ENCODE measurements around the gene IQSEC1. TPM values are rescaled to one million over a fixed set of nuclear protein-coding genes. Genes with fewer than 3 reads are reported as not detected.

IQSEC1 gene
- total RNA-seq, 1 donor from 2014 or later, result 41.7 TPM

DNA sequence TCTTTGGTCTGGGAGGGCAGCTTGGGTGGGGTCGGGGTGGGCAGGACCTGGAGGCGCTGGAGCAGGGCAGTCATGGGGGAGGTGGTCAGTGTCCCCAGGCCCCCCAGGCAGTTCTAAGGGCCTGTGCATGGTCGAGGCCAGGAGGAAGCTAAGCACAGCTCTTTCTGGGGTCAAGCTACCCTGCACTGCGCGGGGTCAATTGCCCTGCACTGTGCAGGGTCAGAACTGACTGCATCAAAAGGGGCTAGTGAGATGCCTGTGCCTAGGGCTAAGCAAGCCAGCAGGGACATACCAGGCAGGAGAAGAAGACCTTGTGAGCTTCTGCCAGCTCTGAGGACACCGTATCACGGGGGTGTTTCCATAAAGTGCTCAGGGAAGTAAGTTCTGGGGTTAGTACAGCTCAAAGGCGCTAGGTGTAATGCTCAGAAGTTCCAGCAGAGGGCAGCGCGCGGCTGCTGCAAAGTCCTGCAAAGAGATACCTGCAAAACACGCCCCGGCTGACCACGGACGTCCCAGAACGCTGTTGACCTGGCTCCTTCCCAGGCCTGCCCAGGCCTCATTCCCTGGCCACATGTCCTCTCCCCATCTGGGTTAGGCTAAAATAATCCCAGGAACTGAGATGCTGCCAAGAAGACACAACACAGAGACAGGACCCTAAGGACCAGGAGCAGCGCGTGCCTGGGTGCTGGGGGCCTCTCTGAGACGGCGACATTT, 18.8 kb upstream of the IQSEC1 start:
- H3K27me3 Mint-ChIP-seq (ENCODE audit: low read depth), result peaks cover 6% of the 10 kb centered on the region
- no peaks in the 10 kb centered on the region for H3K36me3 Mint-ChIP-seq
- H3K4me3 Mint-ChIP-seq, result no peak overlapping the region
- H3K4me1 Mint-ChIP-seq, result peaks cover 2% of the 10 kb centered on the region
- no peaks in the 10 kb centered on the region for H3K9me3 Mint-ChIP-seq
- TF ChIP-seq, protein P1, sequence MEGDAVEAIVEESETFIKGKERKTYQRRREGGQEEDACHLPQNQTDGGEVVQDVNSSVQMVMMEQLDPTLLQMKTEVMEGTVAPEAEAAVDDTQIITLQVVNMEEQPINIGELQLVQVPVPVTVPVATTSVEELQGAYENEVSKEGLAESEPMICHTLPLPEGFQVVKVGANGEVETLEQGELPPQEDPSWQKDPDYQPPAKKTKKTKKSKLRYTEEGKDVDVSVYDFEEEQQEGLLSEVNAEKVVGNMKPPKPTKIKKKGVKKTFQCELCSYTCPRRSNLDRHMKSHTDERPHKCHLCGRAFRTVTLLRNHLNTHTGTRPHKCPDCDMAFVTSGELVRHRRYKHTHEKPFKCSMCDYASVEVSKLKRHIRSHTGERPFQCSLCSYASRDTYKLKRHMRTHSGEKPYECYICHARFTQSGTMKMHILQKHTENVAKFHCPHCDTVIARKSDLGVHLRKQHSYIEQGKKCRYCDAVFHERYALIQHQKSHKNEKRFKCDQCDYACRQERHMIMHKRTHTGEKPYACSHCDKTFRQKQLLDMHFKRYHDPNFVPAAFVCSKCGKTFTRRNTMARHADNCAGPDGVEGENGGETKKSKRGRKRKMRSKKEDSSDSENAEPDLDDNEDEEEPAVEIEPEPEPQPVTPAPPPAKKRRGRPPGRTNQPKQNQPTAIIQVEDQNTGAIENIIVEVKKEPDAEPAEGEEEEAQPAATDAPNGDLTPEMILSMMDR (IDR thresholded peaks at IDR 0.05; ENCODE audit: unreplicated experiment), result peak; percentile 96
- peak; percentile 59 to 88 for DNase-seq (ENCODE audit: low spot score in 2 of 2, unreplicated experiment in 2 of 2)
- no peak overlapping the region for H3K27ac Mint-ChIP-seq

DNA sequence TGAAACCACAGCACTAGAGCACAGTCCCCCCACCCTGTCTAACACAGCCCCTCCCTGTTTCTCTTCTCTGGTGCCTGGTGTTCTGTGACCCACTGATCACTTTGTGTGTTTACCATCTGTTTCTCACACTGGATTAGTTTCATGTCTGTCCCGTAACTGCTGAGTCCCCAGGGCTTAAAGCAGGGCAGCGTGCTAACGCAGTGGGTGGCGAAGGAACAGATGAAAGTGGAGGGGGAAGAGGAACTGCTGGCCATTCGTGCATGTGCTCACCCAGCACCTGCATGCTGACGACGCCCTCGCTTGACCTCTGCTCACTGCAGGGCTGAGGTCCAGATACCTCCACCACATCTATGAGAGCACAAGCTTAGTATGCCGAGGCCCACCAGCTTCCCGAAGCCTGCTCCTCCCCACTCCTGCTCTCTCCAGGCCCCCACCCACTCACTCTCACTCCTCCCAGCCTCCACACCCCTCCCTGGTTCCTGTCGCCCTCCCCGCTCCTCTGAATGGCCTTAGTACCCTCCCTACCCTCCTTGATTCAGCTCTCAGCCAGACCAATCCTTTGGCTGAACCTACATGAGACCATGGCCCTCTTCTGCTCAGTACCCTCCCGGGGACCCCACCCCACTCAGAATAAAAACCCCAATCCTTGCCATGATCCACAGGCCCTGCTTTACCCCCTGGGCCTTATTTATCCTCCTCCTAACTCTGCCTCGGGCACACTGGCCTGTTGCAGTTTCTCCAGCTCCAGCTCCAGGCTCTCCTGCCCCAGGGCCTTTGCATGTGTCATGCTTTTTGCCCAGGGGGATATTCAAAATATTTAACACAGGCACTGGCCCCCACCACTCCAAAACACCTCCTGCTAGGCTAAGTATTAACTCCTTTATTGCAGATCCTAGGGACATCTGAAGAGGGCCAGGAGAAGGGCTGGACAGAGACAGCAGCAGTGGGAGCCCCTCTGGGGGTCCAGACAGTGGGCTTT, 15.1 kb upstream of the IQSEC1 start:
- peaks cover 2% of the 10 kb centered on the region for H3K27me3 Mint-ChIP-seq (ENCODE audit: low read depth)
- TF ChIP-seq, protein P1 (IDR thresholded peaks at IDR 0.05; ENCODE audit: unreplicated experiment), result no peak
- H3K36me3 Mint-ChIP-seq, result no peaks in the 10 kb centered on the region
- H3K27ac Mint-ChIP-seq, result no peak overlapping the region
- no peak for DNase-seq (ENCODE audit: low spot score in 2 of 2, unreplicated experiment in 2 of 2)
- H3K4me1 Mint-ChIP-seq, result peaks cover 2% of the 10 kb centered on the region
- no peaks in the 10 kb centered on the region for H3K9me3 Mint-ChIP-seq
- H3K4me3 Mint-ChIP-seq, result no peak overlapping the region

DNA sequence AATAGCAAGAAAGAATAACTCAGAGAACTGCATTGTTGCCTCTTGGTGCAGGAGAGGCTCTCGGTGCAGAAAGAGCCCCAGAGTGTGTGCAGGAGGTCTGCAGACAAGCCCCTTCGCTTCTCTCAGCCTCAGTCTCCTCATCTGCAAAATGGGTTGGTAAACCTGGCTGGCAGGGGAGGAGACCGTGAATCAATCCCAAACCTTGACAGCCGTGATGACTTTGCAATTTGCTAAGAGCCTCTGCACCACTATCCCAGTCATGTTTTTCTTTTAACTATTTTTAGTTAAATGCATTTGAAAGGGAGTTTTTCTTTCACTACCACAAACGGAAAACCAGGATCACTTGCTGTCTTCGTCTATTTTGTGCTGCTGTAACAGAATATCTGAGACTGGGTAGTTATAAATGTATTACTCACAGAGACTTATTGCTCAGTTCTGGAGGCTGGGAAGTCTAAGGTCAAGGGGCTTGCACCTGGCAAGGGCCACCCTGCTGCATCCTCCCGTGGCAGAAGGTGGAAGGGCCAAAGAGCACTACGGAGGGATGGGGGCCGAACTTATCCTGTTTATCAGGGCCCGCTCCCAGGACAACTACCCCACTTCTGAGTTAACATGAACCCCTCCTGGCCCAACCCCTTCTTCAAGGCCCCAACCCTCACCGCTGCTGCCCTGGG, 14.2 kb upstream of the IQSEC1 start:
- no peak for DNase-seq (ENCODE audit: low spot score in 2 of 2, unreplicated experiment in 2 of 2)
- Mint-ChIP-seq H3K27ac (no peak overlapping the region), H3K9me3 (no peaks in the 10 kb centered on the region), H3K36me3 (no peaks in the 10 kb centered on the region), H3K27me3 (ENCODE audit: low read depth) (peaks cover 3% of the 10 kb centered on the region), H3K4me1 (peaks cover 2% of the 10 kb centered on the region), H3K4me3 (no peak overlapping the region)
- TF ChIP-seq, protein P1 (IDR thresholded peaks at IDR 0.05; ENCODE audit: unreplicated experiment), result no peak

DNA sequence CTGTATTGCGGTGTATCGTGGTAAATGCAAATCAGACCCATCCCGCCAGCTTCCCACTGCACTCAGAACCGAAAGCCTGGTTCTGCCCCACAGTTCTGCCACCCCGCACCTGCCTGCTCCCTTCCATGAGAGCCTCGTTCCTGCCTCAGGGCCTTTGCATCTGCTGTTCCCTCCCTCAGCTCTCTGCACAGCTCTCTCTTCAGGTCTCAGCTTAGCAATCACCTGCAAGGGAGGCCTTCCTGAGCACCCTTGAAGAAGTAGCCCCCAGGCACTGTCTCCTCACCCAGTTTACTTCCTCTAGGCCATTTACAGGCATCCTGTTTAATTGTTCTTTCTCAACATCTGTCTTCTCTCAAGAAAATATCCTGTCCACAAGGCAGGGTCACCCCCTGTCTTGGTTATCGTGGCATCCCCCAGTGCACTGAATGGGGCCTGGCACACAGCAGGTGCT, 13.3 kb upstream of the IQSEC1 start:
- DNase-seq (ENCODE audit: low spot score in 2 of 2, unreplicated experiment in 2 of 2), result no peak
- Mint-ChIP-seq H3K27me3 (ENCODE audit: low read depth) (peaks cover 3% of the 10 kb centered on the region), H3K4me1 (no peaks in the 10 kb centered on the region)

DNA sequence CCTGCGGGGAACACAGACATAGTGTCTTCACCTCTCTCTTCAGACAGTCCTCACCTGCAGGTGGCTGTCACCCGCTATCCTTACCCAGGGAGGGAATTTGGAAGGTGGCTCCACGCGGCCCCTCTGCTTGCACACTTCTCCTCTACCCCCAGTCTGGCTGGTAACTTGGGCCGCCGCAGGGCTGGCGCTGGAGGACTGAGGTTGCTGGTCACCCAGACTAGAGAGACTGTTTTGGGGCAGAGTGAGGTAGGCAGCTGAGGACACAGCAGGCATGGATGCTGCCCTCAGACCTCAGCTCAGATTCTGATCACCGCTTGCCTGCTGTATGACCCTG, 12.6 kb upstream of the IQSEC1 start:
- no peak overlapping the region for H3K4me3 Mint-ChIP-seq
- DNase-seq (ENCODE audit: low spot score in 2 of 2, unreplicated experiment in 2 of 2), result no peak
- TF ChIP-seq, protein P1 (IDR thresholded peaks at IDR 0.05; ENCODE audit: unreplicated experiment), result no peak
- no peak overlapping the region for H3K27ac Mint-ChIP-seq
- no peaks in the 10 kb centered on the region for H3K9me3 Mint-ChIP-seq
- no peaks in the 10 kb centered on the region for H3K4me1 Mint-ChIP-seq
- H3K27me3 Mint-ChIP-seq (ENCODE audit: low read depth), result peaks cover 3% of the 10 kb centered on the region
- no peaks in the 10 kb centered on the region for H3K36me3 Mint-ChIP-seq

More for the DNA sequence above, 13.3 kb upstream of the IQSEC1 start:
- Mint-ChIP-seq H3K36me3 (no peaks in the 10 kb centered on the region), H3K4me3 (no peak overlapping the region), H3K27ac (no peak overlapping the region), H3K9me3 (no peaks in the 10 kb centered on the region)
- TF ChIP-seq, protein P1 (IDR thresholded peaks at IDR 0.05; ENCODE audit: unreplicated experiment), result no peak

Measured in mesothelial cell of epicardium (in vitro differentiated cells).